Activated CD4-positive, alpha-beta T cell treated with anti-CD3 and anti-CD28 coated beads, Interleukin-2, Interleukin-4, amounts not matched to agents 100 ng/mL and 50 ng/mL, durations not matched to agents 16 hours and 8 hours (primary cell): Measurements from ENCODE around the gene FLOT1.
"Not testable (repeated sequence)": the region's sequence is repeated elsewhere in the genome, so short reads cannot be mapped to it uniquely, and the experiment has no call there.

Source experiments
- DNase-seq: peaks from one replicate; pipeline ENCODE4 v3.0.0-alpha.2; 2020; ENCODE audit warnings: low spot score

Gene FLOT1

DNA sequence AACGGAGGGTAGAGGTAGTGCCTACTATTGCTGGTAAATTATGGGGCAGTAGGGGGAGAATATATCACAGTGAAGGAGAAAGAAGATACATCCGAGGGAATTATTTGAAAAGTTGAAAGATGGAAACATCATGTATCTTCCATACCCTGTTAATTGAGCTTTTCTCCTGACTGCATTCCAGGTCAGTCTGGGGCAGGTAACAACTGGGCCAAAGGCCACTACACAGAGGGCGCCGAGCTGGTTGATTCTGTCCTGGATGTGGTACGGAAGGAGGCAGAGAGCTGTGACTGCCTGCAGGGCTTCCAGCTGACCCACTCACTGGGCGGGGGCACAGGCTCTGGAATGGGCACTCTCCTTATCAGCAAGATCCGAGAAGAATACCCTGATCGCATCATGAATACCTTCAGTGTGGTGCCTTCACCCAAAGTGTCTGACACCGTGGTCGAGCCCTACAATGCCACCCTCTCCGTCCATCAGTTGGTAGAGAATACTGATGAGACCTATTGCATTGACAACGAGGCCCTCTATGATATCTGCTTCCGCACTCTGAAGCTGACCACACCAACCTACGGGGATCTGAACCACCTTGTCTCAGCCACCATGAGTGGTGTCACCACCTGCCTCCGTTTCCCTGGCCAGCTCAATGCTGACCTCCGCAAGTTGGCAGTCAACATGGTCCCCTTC is 19.2 kb downstream of the FLOT1 start:
- DNase-seq: not testable (repeated sequence)

DNA sequence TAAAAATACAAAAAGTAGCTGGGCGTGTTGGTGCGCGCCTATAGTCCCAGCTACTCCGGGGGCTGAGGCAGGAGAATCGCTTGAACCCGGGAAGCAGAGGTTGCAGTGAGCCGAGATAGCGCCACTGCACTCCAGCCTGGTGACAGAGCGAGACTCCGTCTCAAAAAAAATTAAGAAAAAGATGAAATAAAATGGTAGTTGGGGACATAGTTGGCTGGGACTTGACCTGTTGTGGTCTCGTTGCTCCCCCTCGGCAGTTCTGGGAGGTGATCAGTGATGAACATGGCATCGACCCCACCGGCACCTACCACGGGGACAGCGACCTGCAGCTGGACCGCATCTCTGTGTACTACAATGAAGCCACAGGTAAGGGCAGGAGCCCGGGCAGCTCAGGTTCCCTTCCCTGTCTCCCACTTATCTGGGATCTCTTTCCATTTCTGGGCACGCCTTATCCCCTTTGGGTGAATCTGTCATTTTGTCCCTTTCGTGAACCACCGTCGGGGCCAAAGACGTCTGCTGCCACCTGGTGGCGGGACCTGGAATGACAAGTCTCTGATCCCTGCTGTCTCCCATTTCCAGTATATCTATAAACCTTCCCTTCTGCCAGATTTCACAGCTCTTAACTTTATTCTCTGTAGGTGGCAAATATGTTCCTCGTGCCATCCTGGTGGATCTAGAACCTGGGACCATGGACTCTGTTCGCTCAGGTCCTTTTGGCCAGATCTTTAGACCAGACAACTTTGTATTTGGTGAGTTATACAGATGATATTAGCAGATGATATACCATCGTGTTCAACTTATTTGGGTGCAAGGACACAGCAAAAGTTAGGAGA is 20.0 kb downstream of the FLOT1 start:
- DNase-seq: peak; percentile 83

DNA sequence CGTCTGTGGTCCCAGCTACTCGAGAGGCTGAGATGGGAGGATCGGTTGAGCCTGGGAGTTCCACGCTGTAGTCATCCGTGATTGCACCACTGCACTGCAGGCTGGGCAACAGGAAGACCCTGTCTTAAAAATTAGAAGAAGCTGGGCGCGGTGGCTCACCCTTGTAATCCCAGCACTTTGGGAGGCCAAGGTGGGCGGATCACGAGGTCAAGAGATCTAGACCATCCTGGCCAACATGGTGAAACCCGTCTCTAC is 20.5 kb downstream of the FLOT1 start:
- not testable (repeated sequence) for DNase-seq

DNA sequence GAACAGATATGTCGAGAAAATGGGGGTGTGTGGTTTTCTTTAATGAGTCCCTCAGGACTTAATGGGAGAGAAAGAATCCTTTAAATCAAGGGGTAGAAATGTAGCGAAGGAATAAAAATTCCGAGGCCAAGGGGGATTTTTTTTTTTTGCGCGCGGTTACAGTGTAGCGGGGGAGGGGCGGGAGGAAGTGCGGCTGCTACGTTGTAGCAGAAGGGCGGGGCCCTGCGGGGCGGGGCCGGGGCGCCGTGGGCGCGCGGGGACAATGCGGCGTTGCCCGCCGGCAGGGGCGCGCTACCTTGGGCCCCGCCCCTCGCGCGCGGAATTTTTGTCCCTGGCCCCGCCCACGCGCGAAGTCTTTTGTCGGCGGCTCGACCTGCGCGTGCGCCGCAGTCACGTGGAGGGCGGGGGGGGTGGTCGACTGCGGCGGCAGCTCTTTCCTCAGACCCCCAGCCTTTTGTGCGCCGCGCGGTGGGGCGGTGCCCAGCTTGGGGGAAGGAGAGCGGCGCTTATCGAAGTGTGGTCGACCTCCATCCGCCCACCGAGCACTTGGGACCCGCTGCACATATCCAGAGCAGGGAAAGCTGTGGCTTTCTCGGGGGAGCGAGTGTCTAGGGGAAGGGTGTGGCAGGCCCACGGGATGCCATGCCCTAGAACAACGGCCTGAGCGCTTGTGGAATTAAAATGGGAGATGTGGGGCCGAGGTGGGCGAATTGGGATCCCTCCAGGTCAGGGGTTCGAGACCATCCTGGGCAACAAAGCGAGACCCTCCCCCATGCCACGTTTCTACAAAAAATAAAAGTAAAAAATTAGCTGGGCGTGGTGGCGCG is 21.1 kb downstream of the FLOT1 start:
- peak; percentile 94 for DNase-seq

DNA sequence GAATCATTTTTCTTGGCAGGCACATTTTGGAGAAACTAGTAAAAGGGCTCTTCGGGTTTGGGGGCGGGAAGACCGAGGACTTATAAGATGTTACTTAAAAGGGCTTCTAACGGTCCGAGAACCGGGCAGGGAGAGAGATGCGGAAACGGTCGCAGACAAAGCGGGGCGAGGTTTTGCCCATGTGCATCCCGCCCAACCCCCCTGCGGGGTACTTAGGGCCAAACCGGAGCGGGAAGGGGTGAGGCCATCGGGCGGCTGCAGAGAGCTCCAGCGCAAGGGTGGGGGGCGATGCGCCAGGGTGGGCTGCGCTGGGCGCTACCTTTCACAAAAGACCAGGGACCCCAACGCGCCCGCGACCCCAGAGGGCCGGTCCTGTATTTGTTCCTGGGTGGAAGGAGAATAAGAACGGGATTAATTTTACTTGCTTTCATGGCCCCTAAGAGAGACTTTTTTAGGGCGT is 21.7 kb downstream of the FLOT1 start:
- DNase-seq: peak; percentile 68

DNA sequence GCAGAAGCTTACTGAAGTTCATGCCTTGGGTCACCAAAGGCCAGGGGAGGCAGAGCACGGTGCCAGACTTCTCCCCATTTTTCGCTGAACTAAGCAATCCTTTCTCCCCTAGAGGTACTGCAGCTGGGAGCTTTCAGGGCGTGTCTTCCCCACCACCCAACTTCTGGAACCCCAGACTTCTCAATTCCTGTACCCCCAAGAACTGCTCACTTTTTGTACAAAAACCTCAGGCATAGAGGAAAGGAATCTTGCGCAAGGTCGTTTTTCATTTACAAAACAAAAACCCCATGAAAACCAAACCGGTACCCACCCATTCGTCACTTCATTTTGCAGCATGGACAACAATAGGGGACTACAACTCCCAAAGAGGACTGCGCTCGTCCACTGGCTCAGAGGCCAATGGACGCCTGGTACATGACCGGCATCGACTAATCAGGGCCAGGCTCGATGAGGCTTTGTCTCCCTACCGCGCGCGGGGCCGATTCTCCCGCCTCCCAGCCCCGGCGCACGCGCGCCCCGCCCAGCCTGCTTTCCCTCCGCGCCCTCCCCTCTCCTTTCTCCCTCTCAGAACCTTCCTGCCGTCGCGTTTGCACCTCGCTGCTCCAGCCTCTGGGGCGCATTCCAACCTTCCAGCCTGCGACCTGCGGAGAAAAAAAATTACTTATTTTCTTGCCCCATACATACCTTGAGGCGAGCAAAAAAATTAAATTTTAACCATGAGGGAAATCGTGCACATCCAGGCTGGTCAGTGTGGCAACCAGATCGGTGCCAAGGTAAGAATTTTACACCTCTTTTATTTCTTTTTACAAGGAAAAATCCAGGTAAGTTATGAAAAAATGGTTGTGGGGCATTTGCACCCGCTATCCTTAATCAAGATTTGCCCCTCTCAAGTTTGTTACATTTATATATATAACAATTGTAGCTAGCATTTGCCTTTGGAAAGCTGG is 22.4 kb downstream of the FLOT1 start, which contains the start of gene TUBB:
TUBB (plus strand) TSS at position 562 of the 947 bp plus-strand sequence; CDS start at position 717, 155 bp downstream.
- DNase-seq: peak; percentile 98

DNA sequence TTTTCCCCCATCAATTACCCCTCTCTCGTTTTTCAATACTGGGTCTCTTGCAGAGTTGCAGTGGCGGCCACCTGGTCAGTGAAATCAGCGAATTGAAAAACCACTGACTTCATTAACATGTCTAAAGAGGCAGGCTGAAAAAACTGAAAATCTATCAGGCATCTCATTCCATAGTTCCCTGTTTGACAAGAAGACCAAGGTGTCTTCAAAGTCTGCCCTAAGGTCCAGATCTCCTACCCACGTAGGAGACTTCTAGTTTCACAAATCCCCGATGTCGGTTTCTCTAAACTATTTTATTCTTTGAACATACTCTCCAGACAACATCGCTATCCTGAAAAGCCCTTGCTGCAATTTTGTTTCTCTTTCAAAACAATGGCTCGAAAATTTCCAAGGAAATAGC is 23.1 kb downstream of the FLOT1 start:
- DNase-seq: no peak

DNA sequence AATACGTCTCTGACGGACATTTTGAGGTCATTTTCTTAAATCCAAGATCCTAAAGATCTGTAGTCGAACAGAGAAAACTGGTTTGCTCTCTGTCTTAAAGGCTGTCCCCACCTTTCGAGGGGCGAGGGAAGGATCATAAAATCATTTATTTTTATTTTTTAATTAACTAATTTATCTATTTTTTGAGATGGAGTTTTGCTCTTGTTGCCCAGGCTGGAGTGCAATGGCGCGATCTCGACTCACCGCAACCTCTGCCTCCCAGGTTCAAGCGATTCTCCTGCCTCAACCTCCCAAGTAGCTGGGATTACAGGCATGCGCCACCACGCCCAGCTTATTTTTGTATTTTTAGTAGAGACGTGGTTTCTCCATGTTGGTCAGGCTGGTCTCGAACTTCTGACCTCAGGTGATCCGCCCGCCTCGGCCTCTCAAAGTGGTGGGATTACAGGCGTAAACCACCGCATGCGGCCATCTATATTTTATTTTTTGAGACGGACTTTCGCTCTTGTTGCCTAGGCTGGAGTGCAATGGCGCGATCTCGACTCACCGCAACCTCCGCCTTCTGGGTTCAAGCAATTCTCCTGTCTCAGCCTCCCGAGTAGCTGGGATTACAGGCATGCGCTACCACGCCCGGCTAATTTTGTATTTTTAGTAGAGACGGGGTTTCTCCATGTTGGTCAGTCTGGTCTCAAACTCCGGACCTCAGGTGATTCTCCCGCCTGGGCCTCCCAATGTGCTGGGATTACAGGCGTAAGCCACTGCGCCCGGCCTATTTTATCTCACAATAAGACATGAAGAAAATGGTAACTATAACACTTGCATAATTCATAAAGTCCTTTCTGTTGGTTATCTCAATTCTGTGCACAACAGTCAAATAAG is 24.4 kb downstream of the FLOT1 start:
- DNase-seq: not testable (repeated sequence)

DNA sequence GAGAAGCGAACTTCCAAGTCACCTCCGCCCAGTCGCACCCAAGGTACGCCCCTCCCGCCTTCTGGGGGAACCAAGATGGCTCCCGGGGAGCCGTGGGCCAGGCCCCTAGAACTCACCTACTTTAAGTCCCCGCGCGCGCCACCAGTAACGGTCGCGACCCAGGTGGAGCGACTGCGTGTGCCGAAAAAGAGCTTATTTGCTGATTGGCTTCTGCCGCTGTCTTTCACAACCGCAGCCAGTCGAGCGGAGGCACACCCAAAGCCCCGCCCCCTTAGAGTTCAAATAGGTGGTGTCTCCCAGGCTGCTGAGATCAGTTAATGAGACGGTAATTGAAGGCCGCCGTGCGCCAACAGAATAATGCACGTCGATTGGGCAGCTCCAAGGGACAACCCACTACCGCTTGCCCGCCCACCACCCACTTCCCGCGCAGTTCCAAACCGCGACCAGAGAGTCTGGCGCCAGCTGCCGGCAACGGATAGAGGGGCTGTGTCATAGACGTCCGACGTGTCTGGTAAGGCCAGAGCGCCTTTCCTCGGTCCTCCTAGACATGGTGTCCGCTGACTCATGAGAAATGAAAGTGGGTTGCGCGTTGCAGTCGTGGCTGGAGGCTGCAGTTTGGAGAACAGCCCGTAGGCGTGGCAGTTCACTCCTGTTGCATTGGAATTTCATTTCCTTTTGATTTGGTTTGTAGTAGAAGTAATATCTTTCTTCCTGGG is 25.2 kb downstream of the FLOT1 start, which contains the start of gene MDC1:
MDC1 (minus strand) TSS at position 153 of the 716 bp plus-strand sequence. CDS start 2,106 bp downstream, outside the sequence.
- peak; percentile 100 for DNase-seq

DNA sequence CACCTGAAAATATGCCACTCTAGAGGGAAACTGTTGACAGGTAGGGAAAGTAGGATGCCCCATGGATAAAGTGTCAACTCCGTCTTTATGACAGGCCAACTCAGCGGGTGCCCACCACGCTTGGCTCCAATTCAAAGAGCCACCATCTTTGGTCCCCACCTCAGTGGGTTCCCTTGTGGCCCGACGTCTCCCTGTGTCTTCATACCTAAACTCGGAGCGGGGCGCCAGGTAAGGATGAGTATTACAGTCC is 25.7 kb downstream of the FLOT1 start:
- no peak for DNase-seq

DNA sequence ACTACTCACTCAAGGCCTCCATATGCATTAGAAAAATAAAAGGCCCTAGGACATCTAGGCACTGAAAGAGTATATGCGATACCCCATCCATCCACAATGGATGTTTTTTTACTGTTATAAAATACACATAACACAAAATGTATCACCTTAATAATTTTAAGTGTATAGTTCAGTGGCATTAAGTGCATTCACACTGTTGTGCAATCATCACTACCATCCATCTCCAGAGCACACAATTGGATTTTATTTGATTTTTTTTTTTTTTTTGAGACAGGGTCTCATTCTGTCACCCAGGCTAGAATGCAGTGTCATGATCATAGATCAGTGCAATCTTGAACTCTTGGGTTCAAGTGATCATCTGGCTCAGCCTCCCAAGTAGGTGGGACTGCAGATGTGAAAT is 28.2 kb downstream of the FLOT1 start:
- no peak for DNase-seq

DNA sequence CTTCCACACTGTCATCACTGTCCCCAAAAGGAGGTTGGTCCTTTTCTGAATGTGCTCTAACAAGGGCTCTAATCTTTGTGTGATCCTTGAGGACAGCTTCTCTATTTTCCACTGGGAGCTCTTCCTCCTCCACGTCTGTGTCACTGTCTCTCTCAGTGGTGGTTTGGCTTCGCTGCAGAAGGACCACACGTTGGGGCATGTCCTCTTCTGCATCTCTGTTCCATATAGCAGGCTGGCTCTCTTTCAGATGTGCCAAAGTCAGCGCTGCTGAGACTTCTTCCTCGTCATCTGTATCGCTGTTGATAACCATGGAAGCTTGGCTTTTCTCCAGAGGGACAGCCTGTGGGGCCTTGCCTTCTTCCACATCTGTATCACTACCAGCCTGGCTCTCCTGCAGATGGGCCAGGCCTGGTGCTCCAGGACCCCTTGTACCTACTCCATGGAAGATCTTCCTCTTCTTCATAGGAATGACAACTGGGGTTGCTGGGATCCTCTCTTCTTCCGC is 30.0 kb downstream of the FLOT1 start:
- DNase-seq: no peak

DNA sequence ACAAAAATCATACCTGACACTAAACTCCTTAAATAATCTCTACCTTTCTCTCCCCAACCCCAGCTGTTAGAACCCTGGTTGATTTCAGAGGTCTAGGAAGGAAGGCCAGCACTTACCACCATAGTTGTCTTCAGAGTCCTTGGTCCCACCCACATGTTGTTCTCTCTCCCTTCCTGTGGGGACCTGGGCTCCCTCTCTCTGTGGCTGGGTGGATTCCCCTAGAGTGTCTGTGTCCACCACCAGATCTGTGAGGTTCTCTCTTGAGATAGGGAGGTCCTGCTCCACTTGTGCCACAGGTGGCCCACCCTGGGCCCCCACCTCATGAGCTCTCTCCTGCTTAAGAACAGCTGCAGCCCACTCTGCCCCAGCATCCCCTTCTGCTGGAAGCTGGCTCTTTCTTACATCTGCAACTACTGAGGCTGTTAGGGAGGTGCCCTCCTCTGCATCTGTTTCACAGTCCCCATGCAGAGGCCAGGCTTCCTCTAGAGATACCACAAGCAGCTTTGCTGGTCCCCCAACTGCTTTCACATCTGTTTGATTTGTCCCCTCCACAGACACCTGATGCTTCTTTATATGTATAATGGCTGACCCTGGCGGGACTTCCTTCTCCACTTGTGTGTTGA is 30.6 kb downstream of the FLOT1 start:
- no peak for DNase-seq

DNA sequence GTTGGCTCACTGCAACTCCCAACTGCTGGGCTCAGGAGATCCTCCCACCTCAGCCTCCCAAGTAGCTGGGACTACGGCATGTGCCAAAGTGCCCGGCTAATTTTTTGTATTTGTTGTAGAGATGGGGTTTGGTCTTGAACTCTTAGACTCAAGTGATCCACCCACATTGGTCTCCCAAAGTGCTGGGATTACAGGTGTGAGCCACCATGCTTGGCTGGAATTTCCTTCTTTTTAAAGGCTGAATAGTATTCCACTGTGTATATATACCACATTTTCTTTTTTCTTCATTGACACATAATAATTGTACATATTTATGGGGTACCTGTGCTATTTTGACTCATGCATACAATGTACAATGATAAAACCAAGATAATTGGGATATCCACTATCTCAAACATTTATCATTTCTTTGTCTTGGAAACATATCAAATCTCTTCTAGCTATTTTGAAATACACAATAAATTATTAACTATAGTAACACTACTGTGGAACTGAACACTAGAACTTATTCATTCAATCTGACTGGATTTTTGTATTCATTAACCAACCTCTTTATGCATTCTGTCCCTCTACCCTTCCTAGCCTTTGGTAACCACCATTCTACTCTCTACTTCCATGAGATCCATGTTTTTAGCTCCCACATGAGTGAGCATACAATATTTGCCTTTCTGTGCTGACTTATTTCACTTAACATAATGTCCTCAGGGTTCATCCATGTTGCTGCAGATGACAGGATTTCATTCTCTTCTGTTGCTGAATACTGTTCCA is 33.2 kb downstream of the FLOT1 start:
- no peak for DNase-seq

DNA sequence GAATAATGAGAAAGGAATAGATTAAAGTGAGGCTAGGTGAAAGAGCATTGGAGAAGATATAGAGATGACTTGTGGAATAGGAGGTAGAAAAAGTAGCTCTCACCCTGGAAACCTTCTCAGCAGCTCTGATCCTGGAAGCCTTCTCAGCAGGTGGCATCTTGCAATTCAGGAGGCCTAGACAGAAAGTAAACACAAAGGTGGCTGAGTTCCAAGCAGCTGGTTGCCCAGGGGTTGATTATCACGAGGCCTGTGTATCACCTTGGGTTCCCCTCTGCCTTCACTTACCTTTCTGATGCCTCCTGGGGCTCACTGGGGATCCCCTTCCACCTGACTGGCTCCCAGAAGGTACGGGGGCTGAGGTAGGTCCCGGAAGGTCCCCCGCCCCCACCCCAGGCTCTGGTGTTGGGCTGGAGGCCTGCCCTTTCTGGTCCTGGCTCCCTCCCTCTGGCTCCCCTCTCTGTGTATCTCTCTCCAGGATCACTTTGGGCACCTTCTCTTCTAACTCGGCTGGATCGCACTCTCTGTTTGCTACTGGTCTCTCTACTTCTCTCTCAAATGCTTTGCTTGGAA is 35.1 kb downstream of the FLOT1 start:
- DNase-seq: no peak

DNA sequence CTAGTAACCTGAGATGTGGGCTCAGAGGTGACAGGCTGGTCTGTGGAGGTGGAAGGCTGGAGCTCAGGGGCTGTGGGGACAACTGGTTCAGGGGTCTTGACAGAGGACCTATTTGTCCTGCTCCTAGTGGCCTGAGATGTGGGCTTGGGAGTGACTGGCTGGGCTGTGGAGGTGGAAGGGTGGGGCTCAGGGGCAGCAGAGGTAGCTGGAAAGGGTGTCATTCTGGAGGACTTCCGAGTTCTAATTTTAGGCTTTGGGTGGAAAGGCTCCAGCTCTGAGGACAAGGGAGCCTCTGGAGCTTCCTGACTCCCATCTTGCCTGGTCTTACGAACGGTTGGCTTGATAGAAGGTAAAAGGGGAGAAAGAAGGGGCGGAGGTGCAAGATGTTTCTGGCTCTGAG is 36.9 kb downstream of the FLOT1 start:
- no peak for DNase-seq

DNA sequence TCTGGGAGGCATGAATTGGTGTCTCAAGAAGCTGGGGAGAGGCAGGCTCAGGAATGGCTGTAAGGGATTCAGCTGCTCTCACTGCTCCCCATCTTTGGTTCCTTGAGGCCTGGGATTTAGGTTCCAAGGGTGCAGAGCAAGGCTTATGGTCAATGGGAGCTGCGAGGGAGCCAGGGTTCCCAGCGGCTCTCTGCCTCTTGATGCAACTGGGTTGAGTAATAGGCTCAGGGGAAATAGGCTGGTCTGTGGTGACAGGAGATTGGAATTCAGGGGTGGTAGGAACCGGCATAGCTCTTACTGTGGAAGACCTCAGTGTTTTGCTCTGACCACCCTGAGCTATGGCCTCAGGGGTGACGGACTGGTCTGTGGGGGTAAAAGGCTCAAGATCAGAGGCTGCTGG is 38.7 kb downstream of the FLOT1 start:
- no peak for DNase-seq

DNA sequence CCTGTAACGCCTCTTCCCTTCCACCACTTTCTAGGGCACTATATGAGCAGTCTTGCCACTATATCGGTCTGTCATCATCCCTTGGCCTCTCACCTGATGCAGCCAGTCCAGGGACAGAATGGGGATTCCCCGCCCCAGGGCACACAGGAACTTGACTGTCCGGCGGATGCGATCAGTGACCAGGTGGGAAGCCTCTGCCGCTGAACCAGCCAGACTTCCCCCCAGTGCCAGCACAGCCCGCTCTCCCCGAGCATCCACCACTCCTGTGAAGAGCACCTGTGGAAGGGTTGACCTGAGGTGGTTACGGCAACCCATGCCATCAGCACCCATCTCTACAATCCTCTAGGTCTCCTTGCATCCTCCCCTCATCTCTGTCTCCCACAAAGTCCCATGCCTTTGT is 39.5 kb downstream of the FLOT1 start:
- DNase-seq: no peak
